C4-2B (cell line): ENCODE data around the gene SLC2A5.

Source experiments
- CTCF ChIP-seq: fragments of 450-650 bp; conservative IDR thresholded peaks from 2 replicates; pipeline ENCODE4 v1.5.1; 2017; ENCODE audit warnings: mild to moderate bottlenecking
- ZFX ChIP-seq: fragments of 450-650 bp; IDR thresholded peaks from 2 replicates; pipeline ENCODE4 v1.6.1; 2017

GRCh38 chr1:9085306-9085940 is 16.0 kb upstream of the SLC2A5 start:
- TF ChIP-seq CTCF (no peak), ZFX (no peak)
